Measurements from ENCODE around the gene TRHDE. TPM values are rescaled to one million over a fixed set of nuclear protein-coding genes. Genes with fewer than 3 reads are reported as not detected.
A peak's percentile ranks its signal among the peaks of the same experiment; 100 is the strongest.

The TRHDE gene
- total and polyA plus RNA-seq, 2 of the 13 experiments (the other 11 are each of a cell fraction or from before 2014, with no cell fraction given) = not detected

GRCh38 chr12:72510772-72511171 is 238.6 kb downstream of the TRHDE start:
- Histone ChIP-seq H3K9ac (ENCODE audit: insufficient read depth, low read depth, low read length) (no peak overlapping the region), H4K20me1 (ENCODE audit: insufficient read depth, low read length) (no peaks in the 10 kb centered on the region), H3K36me3 (replicated peaks in 1 of 2; ENCODE audit: control insufficient read depth in 1 of 2, insufficient read depth in 2 of 2, low read length in 2 of 2) (no peaks in the 10 kb centered on the region), H2AFZ (ENCODE audit: low read length) (no peak overlapping the region), H3K4me3 (replicated peaks in 1 of 3; ENCODE audit: insufficient read depth in 1 of 3, low read depth in 2 of 3, low read length in 3 of 3) (no peak overlapping the region), H3K4me2 (ENCODE audit: low read depth, low read length) (no peak overlapping the region), H3K27me3 (ENCODE audit: control insufficient read depth in 1 of 2, insufficient read depth in 2 of 2, low read length in 2 of 2) (no peaks in the 10 kb centered on the region), H3K4me1 (ENCODE audit: insufficient read depth, low read length) (no peaks in the 10 kb centered on the region), H3K27ac (ENCODE audit: extremely low read length, insufficient read depth, low read length) (no peak overlapping the region), H3K9me3 (ENCODE audit: low read length) (no peaks in the 10 kb centered on the region), H3K79me2 (ENCODE audit: insufficient read depth, low read length) (no peaks in the 10 kb centered on the region)
- FAIRE-seq (no peak), ATAC-seq (no peak), DNase-seq (ENCODE audit: low spot score) (no peak)
- ChIA-PET POLR2A (no interaction called here), CTCF (ENCODE audit: low intra/inter-chr PET ratio, low total read pairs) (no interaction called here)
- 0% methylated on average over 1 of the region's 1 CpG for WGBS (ENCODE audit: low lambda C conversion rate)
- in situ Hi-C loops (cut with HindIII; ENCODE audit: extremely low pct_ligation_motif_present, low pct_unique_long_range_greater_than_20kb) (no loop called here), intact Hi-C loops (cut with micrococcal nuclease; ENCODE audit: unreplicated experiment) (no loop called here)
- TF ChIP-seq ONECUT2 (CRISPR knock-in tag; IDR thresholded peaks at IDR 0.05) (no peak), ZNF451 (CRISPR knock-in tag; IDR thresholded peaks at IDR 0.05) (no peak)
- no TSS peak for BruUV-seq (replicated peaks)

- H3K36me3 ChIP-seq (replicated peaks in 1 of 2; ENCODE audit: control insufficient read depth in 1 of 2, insufficient read depth in 2 of 2, low read length in 2 of 2) = no peaks in the 10 kb centered on the region
- FAIRE-seq (no peak), DNase-seq (ENCODE audit: low spot score) (no peak), ATAC-seq (no peak)
- no TSS peak for BruUV-seq (replicated peaks)
- CTCF ChIA-PET (ENCODE audit: low intra/inter-chr PET ratio, low total read pairs) = no interaction called here
- H4K20me1 ChIP-seq (ENCODE audit: insufficient read depth, low read length) = no peaks in the 10 kb centered on the region
- no peaks in the 10 kb centered on the region for H3K4me1 ChIP-seq (ENCODE audit: insufficient read depth, low read length)
- H3K4me2 ChIP-seq (ENCODE audit: low read depth, low read length) = no peak overlapping the region
- no peak for TF ChIP-seq ZC3H13 (CRISPR knock-in tag; IDR thresholded peaks at IDR 0.05)
- TF ChIP-seq MAFK (conservative IDR thresholded peaks at IDR 0.05 in 1 of 2, IDR thresholded peaks at IDR 0.05 in 1 of 2; ENCODE audit: low read length in 2 of 2) = peak; percentile 74 to 91
- no peak for TF ChIP-seq ZNF770 (CRISPR knock-in tag; IDR thresholded peaks at IDR 0.05)
- peak; percentile 83 for TF ChIP-seq MAFF (IDR thresholded peaks at IDR 0.05; ENCODE audit: low read depth, low read length)
- no peaks in the 10 kb centered on the region for H3K79me2 ChIP-seq (ENCODE audit: insufficient read depth, low read length)
- 0% methylated on average over 2 of the region's 2 CpGs for WGBS (ENCODE audit: low lambda C conversion rate)
- H3K9ac ChIP-seq (ENCODE audit: insufficient read depth, low read depth, low read length) = no peak overlapping the region
- H3K4me3 ChIP-seq (replicated peaks in 1 of 3; ENCODE audit: insufficient read depth in 1 of 3, low read depth in 2 of 3, low read length in 3 of 3) = no peak overlapping the region
- intact Hi-C loops (cut with micrococcal nuclease; ENCODE audit: unreplicated experiment) = no loop called here
- in situ Hi-C loops (cut with HindIII; ENCODE audit: extremely low pct_ligation_motif_present, low pct_unique_long_range_greater_than_20kb) = no loop called here
- H3K9me3 ChIP-seq (ENCODE audit: low read length) = no peaks in the 10 kb centered on the region
- no peaks in the 10 kb centered on the region for H3K27me3 ChIP-seq (ENCODE audit: control insufficient read depth in 1 of 2, insufficient read depth in 2 of 2, low read length in 2 of 2)
- H3K27ac ChIP-seq (ENCODE audit: extremely low read length, insufficient read depth, low read length) = no peak overlapping the region
- no peak overlapping the region for H2AFZ ChIP-seq (ENCODE audit: low read length)
- POLR2A ChIA-PET = no interaction called here
Observed at GRCh38 chr12:72511498-72511897, 239.3 kb downstream of the TRHDE start.
